H1 (cell line): ENCODE measurements around the gene INSM1. TPM values are rescaled to one million over a fixed set of nuclear protein-coding genes. Genes with fewer than 3 reads are reported as not detected.
A peak's percentile ranks its signal among the peaks of the same experiment; 100 is the strongest.

Source experiments
- CTCF ChIA-PET: fragments of 300-600 bp; sonication (Branson Sonifier 250); formaldehyde crosslinking; loops from one replicate; lab custom pipeline; 2021; ENCODE audit not compliant: partially characterized antibody; lab: Charles Lee
- POLR2A ChIA-PET: fragments of 300-600 bp; sonication (Branson Sonifier 250); formaldehyde crosslinking; loops from one replicate; lab custom pipeline; 2021; ENCODE audit warnings: inconsistent platforms; ENCODE audit not compliant: partially characterized antibody; lab: Charles Lee
- DNase-seq, 2 experiments: peaks; one replicate each; pipeline versions ENCODE4 v3.0.0 to v3.0.0-alpha.2; 2010 to 2022; ENCODE audit warnings: low spot score in 2 of 2, low read depth in 1 of 2, mixed read lengths in 1 of 2
- FAIRE-seq: peaks from 2 replicates; lab custom pipeline; 2011; peaks lifted over from hg19 to GRCh38; lab: Jason Lieb, UNC
- H2AFZ ChIP-seq: 2 replicates; pipeline ENCODE4 v1.8.1; 2012; ENCODE audit warnings: low read length, inconsistent platforms
- H2AK5ac ChIP-seq: 2 replicates; pipeline ENCODE4 v1.6.1; 2013; ENCODE audit warnings: low read depth, low read length
- H2BK120ac ChIP-seq: replicated peaks from 2 replicates; pipeline ENCODE3; 2013; ENCODE audit warnings: low read depth, low read length, inconsistent platforms
- H2BK12ac ChIP-seq: 2 replicates; pipeline ENCODE4 v1.6.1; 2013; ENCODE audit warnings: low read depth, low read length
- H2BK15ac ChIP-seq: 2 replicates; pipeline ENCODE4 v1.6.1; 2013; ENCODE audit warnings: low read length
- H2BK20ac ChIP-seq: 2 replicates; pipeline ENCODE4 v1.6.1; 2013; ENCODE audit warnings: low read length
- H2BK5ac ChIP-seq: 2 replicates; pipeline ENCODE4 v1.6.1; 2013; ENCODE audit warnings: low read depth, low read length
- H3K14ac ChIP-seq: 2 replicates; pipeline ENCODE4 v1.6.1; 2013; ENCODE audit warnings: inconsistent platforms; ENCODE audit not compliant: insufficient read length
- H3K18ac ChIP-seq: 2 replicates; pipeline ENCODE4 v1.6.1; 2013; ENCODE audit warnings: low read length; ENCODE audit errors: extremely low read depth
- H3K23ac ChIP-seq: 2 replicates; pipeline ENCODE4 v1.6.1; 2013; ENCODE audit warnings: inconsistent platforms; ENCODE audit not compliant: insufficient read length
- H3K23me2 ChIP-seq: 2 replicates; pipeline ENCODE4 v1.6.1; 2013; ENCODE audit warnings: low read depth, low read length
- H3K27ac ChIP-seq: 2 replicates; pipeline ENCODE4 v1.6.1; 2011; ENCODE audit warnings: low read depth, low read length, inconsistent platforms
- H3K27me3 ChIP-seq, 4 experiments: replicated peaks in 1 of 4; 1 replicate in 1 of 4; 2 replicates in 3 of 4; pipeline versions ENCODE4 v1.6.1 to v1.8.1; 2011 to 2013; ENCODE audit warnings: low read length in 3 of 4, mild to moderate bottlenecking in 3 of 4, inconsistent platforms in 2 of 4, mixed read lengths in 2 of 4, moderate library complexity in 1 of 4; ENCODE audit not compliant: control insufficient read depth in 3 of 4, insufficient read depth in 3 of 4; ENCODE audit errors: extremely low read depth in 1 of 4
- H3K36me3 ChIP-seq, 4 experiments: 2 replicates each; pipeline versions ENCODE4 v1.6.1 to v1.8.1; 2011 to 2013; ENCODE audit warnings: mild to moderate bottlenecking in 4 of 4, low read length in 3 of 4, moderate library complexity in 2 of 4, control low read depth in 1 of 4, inconsistent platforms in 1 of 4; ENCODE audit not compliant: insufficient read depth in 4 of 4, control insufficient read depth in 2 of 4
- H3K4ac ChIP-seq: replicated peaks from 2 replicates; pipeline ENCODE3; 2013; ENCODE audit warnings: low read length, low read depth, mixed read lengths, inconsistent platforms; ENCODE audit not compliant: insufficient read length
- H3K4me1 ChIP-seq, 4 experiments: replicated peaks in 1 of 4; 1 replicate in 1 of 4; 2 replicates in 3 of 4; pipeline versions ENCODE4 v1.6.1 to v1.8.1; 2011 to 2013; ENCODE audit warnings: low read length in 3 of 4, inconsistent platforms in 2 of 4, mixed read lengths in 1 of 4; ENCODE audit not compliant: insufficient read depth in 4 of 4, control insufficient read depth in 3 of 4
- H3K4me2 ChIP-seq, 2 experiments: 2 replicates each; pipeline versions ENCODE4 v1.6.1 to v1.8.1; 2011 to 2013; ENCODE audit warnings: low read depth in 2 of 2, low read length in 2 of 2, control low read depth in 1 of 2, inconsistent platforms in 1 of 2, mild to moderate bottlenecking in 1 of 2; ENCODE audit not compliant: insufficient read depth in 1 of 2
- H3K4me3 ChIP-seq, 4 experiments: fragments of 200-600, 300-600 bp in 1 of 4; sonication (generic), shearing (Covaris generic), sonication (Bioruptor Twin) in 1 of 4; 2 replicates each; pipeline versions ENCODE4 v1.5.1 to v1.8.1; 2011 to 2016; ENCODE audit warnings: low read length in 4 of 4, low read depth in 3 of 4, control low read depth in 2 of 4, inconsistent platforms in 2 of 4, mild to moderate bottlenecking in 2 of 4, mixed read lengths in 1 of 4, moderate library complexity in 1 of 4; ENCODE audit not compliant: insufficient read depth in 2 of 4; ENCODE audit errors: extremely low read depth in 1 of 4
- H3K56ac ChIP-seq: replicated peaks from 2 replicates; pipeline ENCODE3; 2013; ENCODE audit warnings: low read depth, mild to moderate bottlenecking, mixed read lengths, low read length, inconsistent platforms; ENCODE audit not compliant: insufficient read length
- H3K79me1 ChIP-seq: 2 replicates; pipeline ENCODE4 v1.6.1; 2013; ENCODE audit warnings: low read depth, low read length, control low read depth
- H3K79me2 ChIP-seq, 2 experiments: 2 replicates each; pipeline versions ENCODE4 v1.6.1 to v1.8.1; 2012 to 2013; ENCODE audit warnings: low read length in 2 of 2, mild to moderate bottlenecking in 2 of 2, inconsistent platforms in 1 of 2; ENCODE audit not compliant: insufficient read depth in 2 of 2, control insufficient read depth in 1 of 2
- H3K9ac ChIP-seq, 4 experiments: replicated peaks in 1 of 4; 1 replicate in 1 of 4; 2 replicates in 3 of 4; pipeline versions ENCODE4 v1.6.1 to v1.8.1; 2011 to 2013; ENCODE audit warnings: low read depth in 3 of 4, low read length in 3 of 4, control low read depth in 2 of 4, mild to moderate bottlenecking in 2 of 4, moderate library complexity in 2 of 4, inconsistent platforms in 1 of 4; ENCODE audit errors: extremely low read depth in 1 of 4
- H3K9me3 ChIP-seq, 2 experiments: 2 replicates each; pipeline versions ENCODE4 v1.6.1 to v1.8.1; 2012 to 2013; ENCODE audit warnings: mild to moderate bottlenecking in 2 of 2, moderate library complexity in 2 of 2, control low read depth in 1 of 2, inconsistent platforms in 1 of 2, low read depth in 1 of 2, low read length in 1 of 2, mixed read lengths in 1 of 2; ENCODE audit not compliant: insufficient read depth in 2 of 2
- H4K20me1 ChIP-seq, 2 experiments: replicated peaks in 1 of 2; 2 replicates each; pipeline versions ENCODE3 to v1.8.1; 2011 to 2013; ENCODE audit warnings: inconsistent platforms in 2 of 2, low read length in 2 of 2, mild to moderate bottlenecking in 1 of 2; ENCODE audit not compliant: insufficient read depth in 2 of 2, control insufficient read depth in 1 of 2
- H4K5ac ChIP-seq: 2 replicates; pipeline ENCODE4 v1.6.1; 2013; ENCODE audit warnings: low read length, low read depth, mixed read lengths, inconsistent platforms; ENCODE audit not compliant: insufficient read length
- H4K8ac ChIP-seq: 2 replicates; pipeline ENCODE4 v1.8.0; 2013; ENCODE audit warnings: mild to moderate bottlenecking, moderate library complexity, low read length, inconsistent platforms; ENCODE audit not compliant: insufficient read depth; ENCODE audit errors: extremely low read depth
- H4K91ac ChIP-seq: replicated peaks from 2 replicates; pipeline ENCODE3; 2013; ENCODE audit warnings: low read length, mixed read lengths, inconsistent platforms; ENCODE audit not compliant: insufficient read length
- CREB1 ChIP-seq: IDR thresholded peaks from 2 replicates; pipeline ENCODE4 v1.6.1; 2012; ENCODE audit warnings: inconsistent platforms
- CTBP2 ChIP-seq: IDR thresholded peaks from 2 replicates; pipeline ENCODE4 v1.7.0; 2011; ENCODE audit warnings: borderline replicate concordance, mild to moderate bottlenecking, moderate library complexity, mixed read lengths, low read length; ENCODE audit not compliant: insufficient read depth, insufficient read length
- RAD21 ChIP-seq, 2 experiments: IDR thresholded peaks in 1 of 2; conservative IDR thresholded peaks in 1 of 2; 2 replicates each; pipeline ENCODE4 v1.6.1; 2011; ENCODE audit warnings: low read depth in 2 of 2, low read length in 2 of 2, improper control_type of control experiment in 1 of 2, inconsistent platforms in 1 of 2, mild to moderate bottlenecking in 1 of 2, moderate library complexity in 1 of 2
- WGBS, 2 experiments: shearing (Covaris generic) in 1 of 2; methylation state at CpG; one replicate each; pipeline versions ENCODE4 v1.1.6 to v1.1.7; 2013 to 2015; ENCODE audit warnings: low lambda C conversion rate in 2 of 2, mixed read lengths in 2 of 2, inconsistent platforms in 1 of 2, low coverage in 1 of 2, missing lambda C conversion rate in 1 of 2; ENCODE audit not compliant: insufficient replicate concordance in 2 of 2, insufficient coverage in 1 of 2, insufficient read length in 1 of 2; ENCODE audit errors: extremely low coverage in 1 of 2, missing lambda C conversion rate in 1 of 2; 5-methylcytosine and 5-hydroxymethylcytosine counted together
- polyA plus RNA-seq, 7 experiments: library from polyadenylated mRNA; depleted of rRNA in 3 of 7; stranded (reverse) in 5 of 7; unstranded in 2 of 7; fragments of >200 nt in 5 of 7; fragments of 200-250 nt in 2 of 7; gene quantifications; 1 replicate in 5 of 7; 2 replicates in 1 of 7; 4 replicates in 1 of 7; pipeline versions ENCODE4 v1.2.1 to v1.2.3, GENCODE V29; 2011 to 2013; ENCODE audit warnings: missing spikeins in 2 of 7, mixed read lengths in 2 of 7
- total RNA-seq: library from RNA; stranded (reverse); fragmentation: NEBNext Ultra II Directional; extraction: Animal tissue kit (Norgen Biotek cat#: 25700); gene quantifications from 2 replicates; pipeline ENCODE4 v1.2.1, GENCODE V29; 2021

INSM1 gene
- total and polyA plus RNA-seq, 2 of the 8 experiments (the other 6 are each of a cell fraction or from before 2014, with no cell fraction given): 0.86 to 2.5 TPM

GRCh38 chr20:20366551-20366875 lies 1.4 kb upstream of the INSM1 start:
- 0 out of 2 replicates have a peak overlapping the region, but pooled peaks have one; percentile 61 for H2AK5ac ChIP-seq
- H3K4me3 ChIP-seq: peak overlapping the region; percentile 21 to 71 (median 54); a peak in 4 of 8 replicates
- H3K14ac ChIP-seq: no peak overlapping the region
- 3% methylated on average over 12 of the region's 19 CpGs; no CpG with 5 or more reads in 1 of the 2 experiments for WGBS, 2 experiments
- peaks cover 5 to 33% (median 8%) of the 10 kb centered on the region in 4 experiments for H3K4me1 ChIP-seq
- peaks cover 0 to 2% of the 10 kb centered on the region in 2 experiments for H4K20me1 ChIP-seq
- H4K8ac ChIP-seq: peak overlapping the region; percentile 81; the same call in 1 of the 2 replicates
- H3K9me3 ChIP-seq: no peaks in the 10 kb centered on the region
- H3K27ac ChIP-seq: no peak overlapping the region
- no peak overlapping the region for H2BK15ac ChIP-seq
- H3K23me2 ChIP-seq: peaks cover 39% of the 10 kb centered on the region; the same call in 1 of the 2 replicates
- no peak overlapping the region for H2BK20ac ChIP-seq
- no peaks in the 10 kb centered on the region for H3K79me1 ChIP-seq
- H3K23ac ChIP-seq: no peak overlapping the region
- CTCF ChIA-PET: no interaction called here
- no peak overlapping the region for H2AFZ ChIP-seq
- H2BK120ac ChIP-seq: peak overlapping the region; percentile 88
- FAIRE-seq: no peak
- peak; percentile 9 for TF ChIP-seq CREB1
- TF ChIP-seq RAD21 (IDR thresholded peaks at IDR 0.05 in 1 of 2, conservative IDR thresholded peaks at IDR 0.05 in 1 of 2; ENCODE audit: low read depth in 2 of 2, low read length in 2 of 2): no peak
- TF ChIP-seq CTBP2: no peak
- H3K4ac ChIP-seq: no peak overlapping the region
- POLR2A ChIA-PET: no interaction called here
- H4K91ac ChIP-seq: peak overlapping the region; percentile 6
- H3K9ac ChIP-seq: peak overlapping the region in 2 of 4 experiments; percentile 19 to 25; a peak in 1 of 7 replicates
- peak overlapping the region; percentile 75 to 84 for H3K4me2 ChIP-seq
- H3K18ac ChIP-seq: peak overlapping the region; percentile 71; the same call in 1 of the 2 replicates
- H3K56ac ChIP-seq: no peak overlapping the region
- H2BK5ac ChIP-seq: no peak overlapping the region
- no peak for DNase-seq
- no peaks in the 10 kb centered on the region for H3K79me2 ChIP-seq
- H3K36me3 ChIP-seq: no peaks in the 10 kb centered on the region
- H2BK12ac ChIP-seq: peak overlapping the region; percentile 90
- H3K27me3 ChIP-seq: peaks cover 36 to 92% (median 71%) of the 10 kb centered on the region in 4 experiments
- no peak overlapping the region for H4K5ac ChIP-seq
